GM21515 (cell line): ENCODE data around the gene KIRREL3.

ENCODE experiments used
- ATAC-seq: cut with Tn5 transposase; IDR thresholded peaks from one replicate; pipeline ENCODE4 v1.9.1; 2021; ENCODE audit not compliant: unreplicated experiment

KIRREL3 gene

DNA sequence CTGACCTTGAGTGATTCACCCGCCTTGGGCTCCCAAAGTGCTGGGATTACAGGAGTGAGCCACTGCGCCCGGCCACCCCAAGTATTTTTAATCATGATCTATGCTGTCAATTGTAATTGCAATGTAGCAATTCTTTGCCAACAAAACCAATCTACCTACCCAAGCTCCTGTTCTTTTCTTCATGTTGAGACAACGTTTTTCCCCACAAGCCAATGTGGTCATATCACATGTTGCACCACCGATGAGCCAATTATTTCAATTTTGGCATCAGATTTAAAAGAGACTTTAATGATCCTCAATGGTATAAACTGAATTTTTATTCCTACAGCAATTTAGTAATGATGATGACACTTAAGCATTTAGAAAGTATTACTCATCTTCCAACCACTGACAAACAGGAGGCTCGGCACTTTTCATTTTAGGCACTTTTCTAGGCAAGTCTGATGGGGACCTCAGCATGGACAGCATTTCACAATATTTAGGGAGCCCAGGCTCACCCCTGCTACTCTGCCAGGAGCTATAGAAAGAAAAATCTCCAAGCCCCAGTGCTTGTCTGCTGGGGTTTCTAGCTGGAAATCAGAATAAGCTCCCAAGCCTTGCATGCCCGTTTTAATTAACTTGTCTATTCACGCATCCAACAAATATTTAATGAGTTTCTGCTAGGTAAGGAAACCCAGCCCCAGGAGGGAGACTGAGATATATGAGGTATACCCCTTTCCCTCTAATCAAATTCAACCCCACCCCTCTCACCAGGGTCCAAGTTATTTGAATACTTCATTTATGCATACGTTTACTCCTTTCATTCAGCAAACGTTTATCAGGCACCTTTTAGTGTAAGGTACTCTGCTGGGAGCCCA lies 353.6 kb downstream of the KIRREL3 start:
- no peak for ATAC-seq

DNA sequence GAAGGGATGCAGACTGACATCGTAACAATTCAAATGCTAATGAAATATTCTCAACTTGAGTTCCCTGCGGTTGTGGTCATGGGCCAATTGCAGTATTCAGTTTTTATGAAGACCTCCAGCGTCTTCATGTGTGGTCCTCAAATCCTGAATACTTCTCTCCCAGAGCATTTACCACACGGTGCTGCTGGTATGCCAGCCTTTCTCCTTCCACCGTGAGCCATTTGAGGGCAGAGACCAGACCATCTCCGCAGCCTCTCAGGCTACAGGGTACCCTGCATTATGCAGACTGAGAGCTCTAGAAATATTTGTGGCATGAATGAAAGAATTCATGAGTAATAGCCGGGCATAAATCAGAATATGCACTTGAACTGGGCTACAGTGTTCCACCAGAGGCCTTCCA lies 355.4 kb downstream of the KIRREL3 start:
- no peak for ATAC-seq

DNA sequence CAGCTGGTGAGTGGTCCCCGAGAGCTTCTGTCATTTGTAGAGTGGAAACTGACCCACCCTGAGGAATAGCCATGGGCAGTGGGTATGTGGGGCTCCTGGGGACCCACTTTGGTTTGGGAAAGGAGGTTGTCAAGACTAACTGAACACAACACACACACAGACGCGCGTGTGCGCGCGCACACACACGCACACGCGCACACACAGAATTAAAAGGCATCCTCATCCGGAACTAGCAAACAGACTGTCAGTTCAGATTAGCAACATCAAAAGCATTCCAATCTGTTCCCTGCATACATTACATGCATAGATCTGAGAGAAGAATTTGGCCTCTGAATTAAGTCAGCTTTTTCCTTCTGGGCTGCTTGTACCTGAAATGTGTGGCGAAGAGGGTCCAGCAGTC lies 360.4 kb downstream of the KIRREL3 start:
- no peak for ATAC-seq

DNA sequence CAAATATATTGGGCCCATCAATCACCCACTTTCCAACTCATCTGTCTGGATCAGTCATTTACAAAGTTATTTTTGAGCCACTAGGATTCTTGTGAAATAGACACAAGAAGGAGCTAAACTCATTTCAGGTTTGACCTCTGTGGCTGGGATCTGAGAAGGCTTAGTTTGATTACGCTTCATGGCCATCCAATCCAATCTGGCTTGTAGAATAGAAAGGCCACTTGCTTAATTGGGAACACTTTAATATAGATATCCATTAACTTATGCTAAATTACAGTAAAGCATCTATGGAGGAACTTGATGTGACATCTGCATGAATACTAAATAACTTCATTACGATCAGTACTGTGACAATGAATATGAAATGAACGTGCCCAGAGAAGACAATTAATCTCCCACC lies 360.9 kb downstream of the KIRREL3 start:
- no peak for ATAC-seq

DNA sequence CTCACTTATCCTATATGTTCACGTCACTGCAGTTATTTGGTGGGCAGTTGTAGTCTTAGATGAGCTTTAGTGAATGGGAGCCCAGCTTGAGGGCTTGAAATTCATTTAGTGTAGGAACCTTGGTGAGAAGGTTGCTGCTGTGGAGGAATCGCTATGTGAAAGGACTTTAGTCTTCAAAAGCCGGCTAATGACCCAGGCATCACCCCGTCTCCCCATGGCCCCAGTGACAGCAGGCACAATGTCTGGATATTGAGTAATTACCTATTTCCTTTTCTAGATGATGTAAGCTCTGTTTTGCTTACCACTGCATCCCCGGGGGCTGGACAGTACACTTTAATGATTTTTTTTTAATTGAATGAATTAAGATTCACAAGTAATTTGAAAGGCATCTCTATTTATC lies 361.9 kb downstream of the KIRREL3 start:
- ATAC-seq = no peak

DNA sequence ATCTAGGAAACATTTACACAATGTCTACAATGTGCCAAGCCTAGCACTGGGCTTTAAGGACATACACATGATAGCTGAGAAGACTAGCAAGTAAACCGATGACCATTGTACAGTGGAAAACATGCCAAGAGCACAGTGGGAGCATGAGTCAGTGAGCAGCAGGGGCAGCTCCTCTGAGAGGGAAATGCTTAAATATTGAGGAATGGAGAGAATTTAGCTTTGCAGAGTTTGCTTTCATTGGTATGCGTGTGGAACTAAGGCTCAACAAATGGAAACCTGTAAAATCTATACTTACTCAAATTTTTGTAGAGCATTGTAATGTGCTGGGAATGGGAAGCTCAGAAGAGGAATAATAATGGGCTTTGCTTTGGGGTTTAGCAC lies 362.8 kb downstream of the KIRREL3 start:
- ATAC-seq = no peak

DNA sequence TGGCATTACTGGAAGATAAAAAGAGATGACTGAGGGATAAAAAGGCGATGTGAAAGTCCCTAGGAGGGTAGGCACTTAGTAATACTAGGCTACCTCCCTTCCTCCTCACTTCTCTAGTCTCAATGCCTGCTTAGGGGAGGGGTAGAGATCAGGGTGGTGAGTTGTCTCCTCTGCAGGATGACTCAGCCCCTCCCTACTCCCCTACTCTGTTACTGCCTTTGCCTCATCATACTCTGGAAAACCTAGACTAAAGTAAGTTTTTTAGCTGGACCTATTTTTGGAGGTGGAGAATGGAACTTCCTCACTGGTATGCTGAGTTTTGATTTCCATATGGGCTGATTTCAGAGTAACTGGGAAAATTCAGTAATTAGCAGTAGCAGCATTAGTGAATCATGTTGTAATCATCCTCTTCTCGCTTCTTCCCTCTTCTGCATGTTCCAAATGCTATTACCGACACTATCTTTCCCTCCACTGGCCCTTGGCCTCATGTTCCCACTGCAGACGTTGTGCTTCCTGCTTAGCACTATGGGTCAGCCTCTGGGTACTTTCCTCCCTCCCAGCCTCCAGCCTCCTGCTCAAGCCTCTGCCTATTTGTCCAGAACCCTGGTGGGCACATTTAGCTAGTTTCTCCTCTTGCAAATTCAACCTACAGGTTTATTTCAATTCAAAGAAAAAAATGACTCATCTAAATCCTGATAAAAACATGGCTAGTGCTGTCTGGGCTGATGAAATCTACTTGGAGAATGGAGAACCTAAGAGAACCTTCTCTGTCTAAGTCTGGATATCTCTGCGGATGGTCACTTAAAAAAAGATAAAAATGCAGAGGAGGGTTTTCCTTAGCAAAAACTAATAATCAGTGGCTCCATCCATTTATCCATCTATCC lies 363.4 kb downstream of the KIRREL3 start:
- ATAC-seq = no peak

DNA sequence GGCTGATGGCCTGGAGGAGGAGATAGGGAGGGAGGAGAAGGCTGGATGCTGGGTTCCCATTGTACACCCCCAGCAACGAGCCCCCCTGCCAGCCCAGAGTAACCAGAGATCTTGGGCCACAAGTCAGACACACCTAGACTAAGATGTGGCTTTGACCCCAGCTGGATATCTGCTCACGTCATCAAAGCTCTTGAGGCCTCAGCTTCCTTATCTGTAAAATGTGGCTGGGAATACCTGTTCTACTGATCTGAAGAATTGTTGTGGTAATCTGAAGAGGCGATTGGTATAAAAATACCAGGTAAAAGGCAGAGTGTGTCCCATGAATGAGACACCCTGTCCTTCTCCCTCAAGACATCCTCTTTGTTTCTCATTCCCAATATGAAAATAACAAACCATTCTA lies 365.1 kb downstream of the KIRREL3 start:
- no peak for ATAC-seq

DNA sequence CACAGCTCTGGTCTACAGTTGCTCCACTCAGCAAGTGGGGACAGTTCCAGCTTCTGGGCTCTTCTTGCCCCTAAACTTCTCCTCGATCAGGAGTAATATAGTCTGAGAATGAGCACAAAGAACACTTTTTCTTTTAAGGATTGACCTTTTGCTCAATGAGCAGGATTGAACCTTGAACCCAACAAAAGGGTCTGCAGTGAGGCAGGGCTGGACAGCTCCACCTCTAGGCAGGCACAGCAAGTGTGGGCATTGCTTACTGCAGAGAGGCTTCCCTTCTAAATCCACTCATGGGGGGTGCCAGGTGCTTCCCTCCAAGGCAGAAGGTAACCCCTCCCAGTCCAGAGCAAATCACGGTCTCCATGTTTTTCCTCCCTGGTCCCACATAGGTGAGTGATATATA lies 365.6 kb downstream of the KIRREL3 start:
- no peak for ATAC-seq

DNA sequence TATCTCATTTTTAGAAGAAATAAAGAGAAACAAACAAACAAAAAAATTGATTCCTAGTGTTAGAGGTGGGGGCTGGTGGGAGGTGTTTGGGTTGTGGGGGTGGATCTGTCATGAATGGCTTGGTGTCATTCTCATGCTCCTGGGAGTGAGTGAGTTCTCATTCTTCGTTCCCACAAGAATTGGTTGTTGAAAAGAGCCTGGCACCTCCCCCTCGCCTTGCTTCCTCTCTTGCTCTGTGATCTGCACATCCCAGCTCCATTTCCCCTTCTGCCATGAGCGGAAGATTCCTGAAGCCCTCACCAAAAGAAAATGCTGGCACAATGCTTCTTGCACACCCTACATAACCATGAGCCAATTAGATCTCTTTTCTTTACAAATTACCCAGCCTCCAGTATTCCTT lies 367.2 kb downstream of the KIRREL3 start:
- ATAC-seq = no peak

DNA sequence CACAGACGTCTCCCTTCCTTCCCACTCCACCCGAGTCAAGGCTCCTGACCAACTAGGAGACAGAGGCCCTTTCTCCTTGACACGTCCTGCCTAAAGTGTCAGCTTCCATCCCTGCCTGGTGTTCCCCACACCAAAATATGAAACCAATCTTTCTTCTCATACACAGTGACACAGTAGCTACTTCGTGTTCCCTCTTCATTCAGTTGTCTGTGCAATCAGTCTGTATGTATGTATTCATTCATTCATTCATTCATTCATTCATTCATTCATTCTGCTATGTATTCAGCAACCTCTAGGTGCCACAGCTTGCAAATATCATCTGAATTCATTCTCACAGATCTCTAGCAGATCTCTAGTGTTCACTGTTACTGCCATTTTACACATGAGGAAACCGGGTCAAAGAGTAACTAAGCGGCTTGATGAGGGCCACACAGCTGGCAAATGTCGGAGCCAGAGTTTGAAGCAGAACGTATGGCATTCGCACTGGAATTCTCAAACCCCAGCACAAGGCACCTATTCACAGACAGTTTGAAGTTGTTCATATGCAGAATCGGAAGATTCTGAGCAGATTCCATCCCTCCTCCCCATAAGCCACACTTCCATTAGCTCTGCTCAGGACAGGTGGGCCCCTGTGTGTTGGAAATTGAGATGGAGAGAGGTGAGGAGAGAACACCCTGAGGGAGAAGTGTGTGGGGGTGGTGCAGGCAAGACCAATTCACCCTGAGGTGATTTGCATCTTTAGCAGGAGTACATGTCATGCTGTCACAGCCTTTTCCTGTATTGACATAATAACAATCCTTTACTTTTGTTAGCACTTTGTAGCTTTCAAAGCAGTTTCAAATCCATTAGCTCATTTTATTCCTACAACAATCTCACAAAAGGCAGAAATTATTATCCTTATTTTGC lies 369.4 kb downstream of the KIRREL3 start:
- ATAC-seq = no peak

DNA sequence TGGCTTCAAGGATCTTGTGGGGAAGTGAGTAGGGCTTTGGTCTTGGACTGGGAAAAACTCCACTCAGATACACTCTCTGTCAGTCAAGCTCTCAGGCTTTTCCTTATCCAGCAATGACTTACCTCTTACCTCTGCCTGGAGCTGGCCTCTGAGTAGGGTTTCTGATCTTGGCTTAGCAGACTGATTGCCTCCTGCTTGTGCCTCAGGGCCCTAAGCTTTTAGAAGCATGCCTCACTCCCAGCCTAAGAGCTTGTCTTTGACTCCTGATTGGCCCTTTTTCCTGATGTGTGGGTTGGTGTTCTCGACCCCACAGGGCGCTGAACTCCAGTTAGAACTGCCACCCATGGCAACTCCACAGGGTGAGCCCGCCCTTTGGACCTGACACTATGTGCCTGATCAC lies 370.1 kb downstream of the KIRREL3 start:
- no peak for ATAC-seq

DNA sequence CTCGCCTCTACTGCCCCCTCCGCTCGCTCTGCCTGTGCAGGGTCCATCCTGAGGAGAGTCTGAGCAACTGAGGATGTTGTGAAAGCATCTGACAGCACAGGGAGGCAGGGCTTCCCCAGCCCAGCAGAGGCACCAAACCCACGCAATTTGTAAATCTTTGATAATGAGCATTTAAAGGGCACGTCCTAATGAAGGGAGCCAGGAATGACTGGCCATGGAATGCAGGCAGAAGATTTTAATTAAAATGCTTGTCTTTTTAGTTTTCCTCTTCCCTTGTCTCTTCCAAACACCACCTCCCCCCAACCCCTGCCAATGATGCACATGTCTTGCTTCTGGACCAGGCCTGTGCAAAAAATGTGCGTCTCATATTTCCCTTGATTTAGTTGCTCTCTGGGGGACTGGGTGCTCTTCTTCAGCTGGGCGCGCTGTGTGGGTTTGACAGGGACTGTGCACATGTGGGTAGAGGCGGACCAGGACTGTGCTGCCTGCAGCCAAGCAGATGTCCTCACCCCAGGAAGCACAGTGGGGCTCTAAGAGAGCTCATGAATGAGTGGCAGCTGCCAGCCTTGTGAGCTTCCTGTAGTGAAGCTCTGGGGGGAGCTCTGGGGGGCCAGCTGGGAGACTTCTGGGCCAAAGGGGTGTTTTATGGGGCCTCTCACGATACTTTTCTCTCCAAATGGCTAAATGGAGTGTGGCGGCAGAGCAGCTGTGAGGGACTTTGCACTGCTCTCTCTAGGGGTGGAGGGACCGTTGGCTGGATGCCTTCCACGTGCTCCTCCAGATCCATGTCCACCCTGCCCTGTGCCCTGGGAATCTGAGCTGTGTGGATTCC lies 371.6 kb downstream of the KIRREL3 start:
- no peak for ATAC-seq

DNA sequence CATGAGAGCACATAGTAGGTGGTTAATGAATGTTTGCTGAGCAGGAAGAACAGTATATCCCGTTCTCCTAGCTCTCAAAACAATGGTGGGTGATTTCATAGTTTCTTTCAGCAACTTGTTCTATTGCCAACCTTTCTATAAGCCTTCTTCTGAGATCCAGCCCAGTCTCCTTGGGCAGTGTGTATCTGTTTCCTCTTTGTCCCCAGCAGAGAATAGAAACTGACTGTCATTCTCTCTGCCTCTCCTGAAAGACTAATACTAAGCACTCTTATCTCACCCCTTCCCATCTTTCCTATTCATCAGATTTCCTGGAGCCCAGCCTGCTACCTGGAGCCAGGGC lies 372.1 kb downstream of the KIRREL3 start:
- ATAC-seq = no peak

DNA sequence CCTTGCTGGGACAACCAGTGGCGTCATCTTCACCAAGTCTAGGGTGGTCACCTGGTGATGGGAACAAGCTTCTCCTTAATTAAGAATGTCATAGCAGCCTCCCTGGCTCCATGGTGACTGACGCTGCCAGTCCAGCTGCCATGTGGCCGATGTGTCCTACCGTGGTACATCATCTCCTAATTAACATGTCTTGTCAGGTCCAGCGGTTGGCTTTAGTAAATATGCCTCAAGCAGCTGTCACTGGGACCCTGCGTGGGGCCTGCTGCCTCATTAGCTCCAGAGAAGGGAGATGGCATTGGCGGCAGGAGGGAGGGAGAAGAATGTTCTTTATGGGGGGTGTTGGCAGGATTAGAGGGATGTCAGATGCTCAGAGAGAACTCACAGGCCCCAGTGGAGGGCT lies 373.1 kb downstream of the KIRREL3 start:
- ATAC-seq = no peak

DNA sequence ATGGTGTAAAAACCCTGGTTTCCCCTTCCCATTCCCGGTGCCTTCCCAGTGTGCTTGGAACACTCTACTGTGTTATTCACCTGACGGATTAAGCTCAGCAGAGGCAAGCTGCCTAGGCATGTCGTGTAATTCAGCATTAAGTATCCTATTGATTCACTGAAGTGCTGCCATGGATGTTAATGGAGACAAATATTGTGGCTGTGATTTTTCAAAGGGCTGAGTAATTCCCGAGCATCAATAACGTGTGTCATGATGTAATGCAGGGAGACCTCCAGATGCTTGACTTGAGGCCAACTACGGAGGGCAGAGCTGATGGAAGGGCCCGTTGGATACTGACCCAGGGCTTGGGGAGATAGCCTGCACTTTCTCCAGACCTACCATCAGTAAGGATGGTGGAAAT lies 376.1 kb downstream of the KIRREL3 start:
- no peak for ATAC-seq

DNA sequence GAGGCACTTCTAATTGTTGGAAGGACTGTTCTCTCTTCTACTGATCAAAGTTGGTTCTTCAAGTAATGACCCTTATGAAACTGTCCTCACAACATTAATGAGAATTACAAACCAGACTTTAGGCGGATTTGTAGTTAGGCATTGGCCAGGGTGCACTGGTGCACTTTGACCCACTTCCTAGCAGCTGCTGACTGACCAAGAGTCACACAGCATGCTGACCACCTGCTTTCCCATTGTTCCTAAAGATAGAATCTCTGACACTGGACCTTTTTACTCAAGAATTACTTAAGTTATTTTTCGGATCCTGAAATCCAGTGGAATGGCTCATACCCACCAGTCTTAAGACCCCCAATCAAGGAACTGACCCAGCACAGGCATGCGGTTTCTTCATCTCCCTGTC lies 381.1 kb downstream of the KIRREL3 start:
- no peak for ATAC-seq

DNA sequence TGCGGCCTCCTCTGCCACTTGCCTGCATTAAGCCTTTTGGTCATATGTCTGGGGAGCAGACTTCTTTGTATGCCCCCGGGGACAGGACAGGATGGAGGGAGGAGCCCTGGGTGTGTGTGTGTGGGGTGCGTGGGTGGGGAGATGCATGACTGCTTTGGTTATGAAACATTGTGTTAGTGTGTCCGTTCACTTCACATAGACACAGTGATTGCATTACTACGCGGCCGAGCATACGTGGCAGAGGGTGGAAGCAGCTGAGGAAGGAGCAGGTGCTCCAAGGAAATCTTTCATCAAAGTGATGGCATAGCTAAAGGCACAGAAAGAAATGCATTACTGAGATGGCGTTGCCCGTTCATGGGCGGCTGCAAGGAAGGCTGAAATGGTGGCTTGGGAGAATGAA lies 384.7 kb downstream of the KIRREL3 start:
- no peak for ATAC-seq

DNA sequence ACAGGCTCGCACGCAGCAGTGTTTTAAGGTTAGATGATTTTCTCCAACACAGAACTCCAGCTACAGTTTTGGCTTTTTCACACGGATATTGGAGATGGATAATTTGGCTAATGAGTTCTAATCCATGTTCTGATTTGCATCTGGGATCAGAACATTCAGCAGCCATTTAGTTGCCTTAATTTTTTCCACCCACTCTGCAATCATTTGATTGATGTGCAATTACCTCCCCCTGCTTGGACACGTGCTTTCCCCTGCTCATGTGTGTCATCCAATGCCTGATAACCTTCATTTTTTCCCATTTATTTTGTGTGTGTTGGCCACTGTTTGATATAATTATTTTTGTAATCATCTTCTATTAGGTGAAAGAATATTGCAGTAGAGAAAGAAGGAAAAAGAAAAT lies 387.3 kb downstream of the KIRREL3 start:
- no peak for ATAC-seq

DNA sequence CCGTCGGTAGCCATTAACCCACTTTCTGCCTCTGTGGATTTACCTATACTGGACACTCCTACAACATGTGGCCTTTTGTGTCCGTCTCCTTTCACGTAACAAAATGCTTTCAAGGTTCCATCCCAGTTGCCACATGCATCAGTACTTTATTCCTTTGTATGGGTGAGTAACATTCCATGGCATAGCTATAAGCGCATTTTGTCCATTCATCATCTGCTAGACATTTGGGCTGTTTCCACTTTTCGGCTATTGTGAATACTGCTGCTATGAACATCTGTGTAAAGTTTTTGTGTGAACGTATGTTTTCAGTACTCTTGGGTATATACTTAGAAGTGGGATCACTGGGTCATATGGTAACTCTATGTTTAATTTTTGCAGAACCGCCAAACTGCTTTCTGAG lies 387.9 kb downstream of the KIRREL3 start:
- no peak for ATAC-seq

DNA sequence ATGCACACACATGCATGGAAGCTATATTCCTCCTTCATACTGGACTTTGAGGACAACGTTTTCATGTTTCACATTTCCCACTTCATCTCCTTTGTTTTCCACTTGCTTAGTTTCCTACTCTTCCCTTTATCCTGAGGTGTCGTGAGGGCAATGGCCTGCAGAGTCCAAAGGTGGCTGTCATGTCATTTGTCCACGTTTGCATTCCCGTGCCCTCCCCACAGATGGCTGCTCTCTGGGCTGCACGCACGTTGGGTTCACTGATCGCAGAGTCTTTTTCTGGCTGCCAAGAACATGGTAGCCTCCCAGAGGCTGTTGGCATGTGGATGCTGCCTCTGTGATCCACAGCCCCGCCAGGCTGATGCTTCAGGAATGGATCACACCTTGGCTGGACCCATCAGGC lies 389.1 kb downstream of the KIRREL3 start:
- ATAC-seq = no peak
